ENCODE measurements around the gene ZDHHC16. TPM values are rescaled to one million over a fixed set of nuclear protein-coding genes. Genes with fewer than 3 reads are reported as not detected.

Gene ZDHHC16
- polyA plus RNA-seq, 1 donor (not counting 4 experiments of a cell fraction or from before 2014, with no cell fraction given), result 67.8 TPM

DNA sequence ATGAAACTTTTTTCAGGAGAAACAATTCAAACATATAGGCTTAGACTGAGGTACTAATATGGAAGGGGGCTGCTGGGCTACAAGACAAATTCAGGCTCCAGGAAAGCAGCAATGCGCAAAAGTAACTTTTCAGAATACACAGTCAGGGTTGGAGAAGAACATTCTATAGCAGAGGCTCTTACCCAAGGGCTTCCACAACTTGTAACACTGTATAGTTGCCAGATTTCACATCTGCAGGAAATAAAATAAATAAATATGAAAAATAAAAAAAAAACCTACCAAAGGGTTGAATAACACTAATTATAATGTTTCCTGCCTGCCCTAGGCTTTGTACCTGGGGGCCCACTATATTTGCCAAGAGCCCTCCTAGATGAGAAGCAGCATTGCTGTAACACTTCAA is 37.9 kb downstream of the ZDHHC16 start:
- Histone ChIP-seq H3K79me2 (ENCODE audit: control insufficient read depth, insufficient read depth, low read length) (peaks cover 58% of the 10 kb centered on the region), H3K9me1 (ENCODE audit: control insufficient read depth, extremely low read depth, insufficient read depth, low read length) (no peaks in the 10 kb centered on the region), H3K27ac (ENCODE audit: control insufficient read depth, insufficient read depth, low read length) (no peak overlapping the region), H3K4me2 (ENCODE audit: control insufficient read depth, extremely low read depth, insufficient read depth, low read depth, low read length) (no peak overlapping the region), H3K36me3 (ENCODE audit: control insufficient read depth in 2 of 2, extremely low read depth in 1 of 2, insufficient read depth in 2 of 2, low read length in 2 of 2) (peaks cover 12 to 24% of the 10 kb centered on the region in 2 experiments), H3K9ac (ENCODE audit: control insufficient read depth, extremely low read depth, insufficient read depth, low read length) (no peak overlapping the region), H3K9me3 (ENCODE audit: control insufficient read depth, low read depth, low read length) (no peaks in the 10 kb centered on the region), H3K27me3 (ENCODE audit: control insufficient read depth, extremely low read depth, insufficient read depth, low read length) (no peaks in the 10 kb centered on the region), H3K4me1 (ENCODE audit: control insufficient read depth, extremely low read depth, insufficient read depth, low read length) (peaks cover 38% of the 10 kb centered on the region), H3K4me3 (ENCODE audit: control insufficient read depth in 2 of 3, extremely low read depth in 1 of 3, insufficient read depth in 2 of 3, low read depth in 1 of 3, low read length in 3 of 3) (no peak overlapping the region), H4K20me1 (ENCODE audit: control insufficient read depth, extremely low read depth, insufficient read depth, low read length) (no peaks in the 10 kb centered on the region), H2AFZ (ENCODE audit: control insufficient read depth, low read length) (no peak overlapping the region)
- dilution Hi-C loops (cut with MboI; ENCODE audit: extremely low pct_ligation_motif_present, low sequenced_read_pairs), result no loop called here
- FAIRE-seq (no peak), DNase-seq (ENCODE audit: low read depth, low spot score) (no peak)
- TF ChIP-seq, protein P1, sequence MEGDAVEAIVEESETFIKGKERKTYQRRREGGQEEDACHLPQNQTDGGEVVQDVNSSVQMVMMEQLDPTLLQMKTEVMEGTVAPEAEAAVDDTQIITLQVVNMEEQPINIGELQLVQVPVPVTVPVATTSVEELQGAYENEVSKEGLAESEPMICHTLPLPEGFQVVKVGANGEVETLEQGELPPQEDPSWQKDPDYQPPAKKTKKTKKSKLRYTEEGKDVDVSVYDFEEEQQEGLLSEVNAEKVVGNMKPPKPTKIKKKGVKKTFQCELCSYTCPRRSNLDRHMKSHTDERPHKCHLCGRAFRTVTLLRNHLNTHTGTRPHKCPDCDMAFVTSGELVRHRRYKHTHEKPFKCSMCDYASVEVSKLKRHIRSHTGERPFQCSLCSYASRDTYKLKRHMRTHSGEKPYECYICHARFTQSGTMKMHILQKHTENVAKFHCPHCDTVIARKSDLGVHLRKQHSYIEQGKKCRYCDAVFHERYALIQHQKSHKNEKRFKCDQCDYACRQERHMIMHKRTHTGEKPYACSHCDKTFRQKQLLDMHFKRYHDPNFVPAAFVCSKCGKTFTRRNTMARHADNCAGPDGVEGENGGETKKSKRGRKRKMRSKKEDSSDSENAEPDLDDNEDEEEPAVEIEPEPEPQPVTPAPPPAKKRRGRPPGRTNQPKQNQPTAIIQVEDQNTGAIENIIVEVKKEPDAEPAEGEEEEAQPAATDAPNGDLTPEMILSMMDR (optimal IDR thresholded peaks at IDR 0.05 in 1 of 3, IDR thresholded peaks at IDR 0.05 in 1 of 3, conservative IDR thresholded peaks at IDR 0.05 in 1 of 3; ENCODE audit: extremely low read depth in 1 of 3, insufficient read depth in 2 of 3, low read length in 3 of 3), result no peak
- no peak for TF ChIP-seq EZH2 (IDR thresholded peaks at IDR 0.05; ENCODE audit: low read length)

GRCh38 chr10:97485647-97486281 is 39.8 kb downstream of the ZDHHC16 start:
- H3K9ac ChIP-seq (ENCODE audit: control insufficient read depth, extremely low read depth, insufficient read depth, low read length), result no peak overlapping the region
- no peaks in the 10 kb centered on the region for H3K9me1 ChIP-seq (ENCODE audit: control insufficient read depth, extremely low read depth, insufficient read depth, low read length)
- no peak overlapping the region for H3K4me3 ChIP-seq (ENCODE audit: control insufficient read depth in 2 of 3, extremely low read depth in 1 of 3, insufficient read depth in 2 of 3, low read depth in 1 of 3, low read length in 3 of 3)
- TF ChIP-seq, protein P1 (optimal IDR thresholded peaks at IDR 0.05 in 1 of 3, IDR thresholded peaks at IDR 0.05 in 1 of 3, conservative IDR thresholded peaks at IDR 0.05 in 1 of 3; ENCODE audit: extremely low read depth in 1 of 3, insufficient read depth in 2 of 3, low read length in 3 of 3), result no peak
- TF ChIP-seq EZH2 (IDR thresholded peaks at IDR 0.05; ENCODE audit: low read length), result no peak
- DNase-seq (ENCODE audit: low read depth, low spot score) (no peak), FAIRE-seq (no peak)
- no peak overlapping the region for H3K4me2 ChIP-seq (ENCODE audit: control insufficient read depth, extremely low read depth, insufficient read depth, low read depth, low read length)
- no peaks in the 10 kb centered on the region for H4K20me1 ChIP-seq (ENCODE audit: control insufficient read depth, extremely low read depth, insufficient read depth, low read length)
- no peaks in the 10 kb centered on the region for H3K27me3 ChIP-seq (ENCODE audit: control insufficient read depth, extremely low read depth, insufficient read depth, low read length)
- H3K27ac ChIP-seq (ENCODE audit: control insufficient read depth, insufficient read depth, low read length), result no peak overlapping the region
- no peaks in the 10 kb centered on the region for H3K9me3 ChIP-seq (ENCODE audit: control insufficient read depth, low read depth, low read length)
- dilution Hi-C loops (cut with MboI; ENCODE audit: extremely low pct_ligation_motif_present, low sequenced_read_pairs), result no loop called here
- H3K79me2 ChIP-seq (ENCODE audit: control insufficient read depth, insufficient read depth, low read length), result peaks cover 72% of the 10 kb centered on the region
- peaks cover 12 to 15% of the 10 kb centered on the region in 2 experiments for H3K36me3 ChIP-seq (ENCODE audit: control insufficient read depth in 2 of 2, extremely low read depth in 1 of 2, insufficient read depth in 2 of 2, low read length in 2 of 2)
- H3K4me1 ChIP-seq (ENCODE audit: control insufficient read depth, extremely low read depth, insufficient read depth, low read length), result peaks cover 20% of the 10 kb centered on the region
- no peak overlapping the region for H2AFZ ChIP-seq (ENCODE audit: control insufficient read depth, low read length)
